Liver (tissue), 3 donors: ENCODE measurements around the gene MCL1.

Source experiments
- RAD21 ChIP-seq, 2 donors: IDR thresholded peaks; 2 replicates each; pipeline ENCODE4 v1.6.1; 2016; ENCODE audit warnings: antibody characterized with exemption in 2 of 2, mild to moderate bottlenecking in 2 of 2
- SP1 ChIP-seq: IDR thresholded peaks from 2 replicates; pipeline ENCODE4 v1.6.1; 2018; ENCODE audit warnings: antibody characterized with exemption, mild to moderate bottlenecking
- YY1 ChIP-seq: IDR thresholded peaks from 2 replicates; pipeline ENCODE4 v1.6.1; 2016; ENCODE audit warnings: antibody characterized with exemption, mild to moderate bottlenecking
- TF ChIP-seq, protein P1 (sequence below): fragments of 150-350 bp; IDR thresholded peaks from 2 replicates; pipeline ENCODE4 v1.5.1; 2017; ENCODE audit warnings: improper control_type of control experiment, low read depth, low read length; ENCODE audit not compliant: missing input control
- donor health status: healthy.
- donor health status: healthy.

DNA sequence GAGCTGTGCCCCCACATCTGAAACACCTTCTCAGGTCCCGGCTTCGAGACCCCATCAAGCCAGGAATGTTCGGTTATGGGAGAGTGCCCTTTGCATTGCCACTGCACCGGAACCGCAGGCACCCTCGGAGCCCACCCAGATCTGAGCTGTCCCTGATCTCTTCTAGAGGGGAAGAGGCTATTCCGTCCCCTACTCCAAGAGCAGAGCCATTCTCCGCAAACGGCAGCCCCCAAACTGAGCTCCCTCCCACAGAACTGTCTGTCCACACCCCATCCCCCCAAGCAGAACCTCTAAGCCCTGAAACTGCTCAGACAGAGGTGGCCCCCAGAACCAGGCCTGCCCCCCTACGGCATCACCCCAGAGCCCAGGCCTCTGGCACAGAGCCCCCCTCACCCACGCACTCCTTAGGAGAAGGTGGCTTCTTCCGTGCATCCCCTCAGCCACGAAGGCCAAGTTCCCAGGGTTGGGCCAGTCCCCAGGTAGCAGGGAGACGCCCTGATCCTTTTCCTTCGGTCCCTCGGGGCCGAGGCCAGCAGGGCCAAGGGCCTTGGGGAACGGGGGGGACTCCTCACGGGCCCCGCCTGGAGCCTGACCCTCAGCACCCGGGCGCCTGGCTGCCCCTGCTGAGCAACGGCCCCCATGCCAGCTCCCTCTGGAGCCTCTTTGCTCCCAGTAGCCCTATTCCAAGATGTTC, 25.9 kb downstream of the MCL1 start:
- TF ChIP-seq, protein P1, sequence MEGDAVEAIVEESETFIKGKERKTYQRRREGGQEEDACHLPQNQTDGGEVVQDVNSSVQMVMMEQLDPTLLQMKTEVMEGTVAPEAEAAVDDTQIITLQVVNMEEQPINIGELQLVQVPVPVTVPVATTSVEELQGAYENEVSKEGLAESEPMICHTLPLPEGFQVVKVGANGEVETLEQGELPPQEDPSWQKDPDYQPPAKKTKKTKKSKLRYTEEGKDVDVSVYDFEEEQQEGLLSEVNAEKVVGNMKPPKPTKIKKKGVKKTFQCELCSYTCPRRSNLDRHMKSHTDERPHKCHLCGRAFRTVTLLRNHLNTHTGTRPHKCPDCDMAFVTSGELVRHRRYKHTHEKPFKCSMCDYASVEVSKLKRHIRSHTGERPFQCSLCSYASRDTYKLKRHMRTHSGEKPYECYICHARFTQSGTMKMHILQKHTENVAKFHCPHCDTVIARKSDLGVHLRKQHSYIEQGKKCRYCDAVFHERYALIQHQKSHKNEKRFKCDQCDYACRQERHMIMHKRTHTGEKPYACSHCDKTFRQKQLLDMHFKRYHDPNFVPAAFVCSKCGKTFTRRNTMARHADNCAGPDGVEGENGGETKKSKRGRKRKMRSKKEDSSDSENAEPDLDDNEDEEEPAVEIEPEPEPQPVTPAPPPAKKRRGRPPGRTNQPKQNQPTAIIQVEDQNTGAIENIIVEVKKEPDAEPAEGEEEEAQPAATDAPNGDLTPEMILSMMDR: no peak
- TF ChIP-seq RAD21 (IDR thresholded peaks at IDR 0.05) (no peak), YY1 (no peak), SP1 (no peak)
